Smooth muscle cell (in vitro differentiated cells): ENCODE measurements around the gene CFAP65. TPM values are rescaled to one million over a fixed set of nuclear protein-coding genes. Genes with fewer than 3 reads are reported as not detected.

Source experiments
- DNase-seq: peaks from one replicate; lab custom pipeline; 2025; ENCODE audit not compliant: unreplicated experiment; lab: John Stamatoyannopoulos, UW
- H2AFZ ChIP-seq: fragments of 200-600 bp; sonication (generic); 2 replicates; pipeline ENCODE4 v1.6.0; 2016; ENCODE audit warnings: antibody characterized with exemption, low read depth, mild to moderate bottlenecking
- H3F3A ChIP-seq: fragments of 200-600 bp; sonication (generic); 2 replicates; pipeline ENCODE4 v1.6.0; 2017; ENCODE audit warnings: antibody characterized with exemption, low read depth
- H3K27ac ChIP-seq: fragments of 200-600 bp; sonication (generic); 2 replicates; pipeline ENCODE4 v1.5.1; 2016; ENCODE audit warnings: low read depth, mild to moderate bottlenecking
- H3K27me3 ChIP-seq: fragments of 200-600 bp; sonication (generic); 2 replicates; pipeline ENCODE4 v1.6.1; 2016; ENCODE audit warnings: low read depth, mild to moderate bottlenecking
- H3K36me3 ChIP-seq: fragments of 200-600 bp; sonication (generic); 2 replicates; pipeline ENCODE4 v1.5.1; 2016; ENCODE audit warnings: low read depth
- H3K4me1 ChIP-seq: fragments of 200-600 bp; sonication (generic); 2 replicates; pipeline ENCODE4 v1.5.1; 2016; ENCODE audit warnings: low read depth
- H3K4me2 ChIP-seq: fragments of 200-600 bp; sonication (generic); 2 replicates; pipeline ENCODE4 v1.6.0; 2016; ENCODE audit warnings: mild to moderate bottlenecking
- H3K4me3 ChIP-seq: fragments of 200-600 bp; sonication (generic); 2 replicates; pipeline ENCODE4 v1.5.1; 2016; ENCODE audit warnings: mild to moderate bottlenecking
- H3K79me2 ChIP-seq: fragments of 200-600 bp; sonication (generic); 2 replicates; pipeline ENCODE4 v1.6.0; 2016; ENCODE audit warnings: low read depth, mild to moderate bottlenecking
- H3K9ac ChIP-seq: fragments of 200-600 bp; sonication (generic); 2 replicates; pipeline ENCODE4 v1.6.0; 2016; ENCODE audit warnings: low read depth
- H3K9me3 ChIP-seq: fragments of 200-600 bp; sonication (generic); replicated peaks from 2 replicates; pipeline ENCODE4 v1.5.1; 2016; ENCODE audit warnings: low read depth
- H4K20me1 ChIP-seq: fragments of 200-600 bp; sonication (generic); 2 replicates; pipeline ENCODE4 v1.6.0; 2016; ENCODE audit warnings: low read depth
- CTCF ChIP-seq: fragments of 200-600 bp; sonication (generic); IDR thresholded peaks from 2 replicates; pipeline ENCODE4 v1.5.1; 2017; ENCODE audit warnings: borderline replicate concordance, mild to moderate bottlenecking, antibody characterized with exemption; ENCODE audit not compliant: insufficient read depth, poor library complexity, severe bottlenecking
- WGBS: methylation state at CpG from one replicate; pipeline ENCODE4 v1.1.7; 2016; ENCODE audit warnings: low lambda C conversion rate; 5-methylcytosine and 5-hydroxymethylcytosine counted together
- polyA plus RNA-seq: library from polyadenylated mRNA; unstranded; fragments of >200 nt; fragmentation: Nextera tagmentation; extraction: Ambion mirVana; gene quantifications from 2 replicates; pipeline ENCODE4 v1.2.1, GENCODE V29; 2016
- total RNA-seq: library from RNA; depleted of rRNA; stranded (reverse); fragments of >200 nt; gene quantifications from 2 replicates; pipeline ENCODE4 v1.2.3, GENCODE V29; 2014

CFAP65 gene
- total and polyA plus RNA-seq, 2 experiments from 2014 or later: not detected

- no peak overlapping the region for H3K4me3 ChIP-seq
- H3K9me3 ChIP-seq: no peaks in the 10 kb centered on the region
- no peaks in the 10 kb centered on the region for H3F3A ChIP-seq
- peaks cover 19% of the 10 kb centered on the region for H3K4me1 ChIP-seq
- H3K27me3 ChIP-seq: peaks cover 69% of the 10 kb centered on the region
- no peak overlapping the region for H2AFZ ChIP-seq
- no peak for DNase-seq
- no peaks in the 10 kb centered on the region for H3K36me3 ChIP-seq
- H3K79me2 ChIP-seq: no peaks in the 10 kb centered on the region
- no peak overlapping the region for H3K9ac ChIP-seq
- no peak overlapping the region for H3K4me2 ChIP-seq
- no peak for TF ChIP-seq CTCF
- H3K27ac ChIP-seq: no peak overlapping the region
- WGBS: 24% methylated on average over 8 of the region's 8 CpGs
- no peaks in the 10 kb centered on the region for H4K20me1 ChIP-seq
Observed at GRCh38 chr2:219000569-219000960, 40.8 kb downstream of the CFAP65 start.

- Histone ChIP-seq H3K4me3 (no peak overlapping the region), H3K36me3 (no peaks in the 10 kb centered on the region), H3K4me1 (peaks cover 19% of the 10 kb centered on the region), H2AFZ (no peak overlapping the region), H4K20me1 (no peaks in the 10 kb centered on the region), H3K79me2 (no peaks in the 10 kb centered on the region), H3K27ac (no peak overlapping the region), H3K4me2 (no peak overlapping the region), H3K9me3 (no peaks in the 10 kb centered on the region), H3K9ac (no peak overlapping the region), H3K27me3 (peaks cover 69% of the 10 kb centered on the region), H3F3A (no peaks in the 10 kb centered on the region)
- DNase-seq: no peak
- 7% methylated on average over 7 of the region's 9 CpGs for WGBS
- TF ChIP-seq CTCF: no peak
Observed at GRCh38 chr2:218999881-219000568, 41.3 kb downstream of the CFAP65 start.

- Histone ChIP-seq H4K20me1 (no peaks in the 10 kb centered on the region), H2AFZ (no peak overlapping the region), H3K4me1 (peaks cover 21% of the 10 kb centered on the region), H3K27me3 (peaks cover 69% of the 10 kb centered on the region), H3K27ac (no peak overlapping the region), H3K36me3 (no peaks in the 10 kb centered on the region), H3K4me2 (no peak overlapping the region), H3K9me3 (no peaks in the 10 kb centered on the region), H3K4me3 (no peak overlapping the region), H3K79me2 (no peaks in the 10 kb centered on the region), H3K9ac (no peak overlapping the region), H3F3A (no peaks in the 10 kb centered on the region)
- TF ChIP-seq CTCF: no peak
- 21% methylated on average over 7 of the region's 10 CpGs for WGBS
- DNase-seq: no peak
Observed at GRCh38 chr2:218999021-218999880, 42.1 kb downstream of the CFAP65 start.
